Activated effector memory CD4-positive, alpha-beta T cell treated with Interleukin-2 at 50 U/mL for 16 hours (primary cell): ENCODE measurements around the gene MTMR4.
"Not testable (repeated sequence)": the region's sequence is repeated elsewhere in the genome, so short reads cannot be mapped to it uniquely, and the experiment has no call there.

ENCODE experiments used
- DNase-seq: peaks from one replicate; pipeline ENCODE4 v3.0.0-alpha.2; 2020

The MTMR4 gene

DNA sequence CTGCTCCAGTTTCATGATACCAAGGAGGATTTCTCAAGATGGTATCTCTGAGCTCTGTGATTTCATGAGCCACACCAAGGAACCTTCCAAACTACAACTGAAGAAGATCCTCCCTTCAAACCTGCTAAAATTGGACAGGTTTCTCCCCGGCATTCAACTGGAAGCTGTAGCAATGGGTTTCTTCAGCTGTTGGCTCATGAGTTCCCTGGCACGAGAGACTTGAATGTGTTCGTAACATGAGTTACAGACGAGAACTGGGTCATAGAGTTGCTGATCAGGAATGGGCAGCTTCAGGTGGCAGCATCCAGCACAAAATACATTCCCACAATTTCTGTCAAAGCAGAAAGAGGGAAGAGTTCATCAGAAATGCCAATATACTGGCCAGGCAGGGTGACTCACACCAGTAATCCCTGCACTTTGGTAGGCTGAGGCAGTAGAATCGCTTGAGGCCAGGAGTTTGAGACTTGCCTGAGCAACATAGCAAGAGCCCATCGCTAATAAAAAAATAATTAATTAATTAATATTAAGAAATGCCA is 22.9 kb downstream of the MTMR4 start:
- DNase-seq = no peak

DNA sequence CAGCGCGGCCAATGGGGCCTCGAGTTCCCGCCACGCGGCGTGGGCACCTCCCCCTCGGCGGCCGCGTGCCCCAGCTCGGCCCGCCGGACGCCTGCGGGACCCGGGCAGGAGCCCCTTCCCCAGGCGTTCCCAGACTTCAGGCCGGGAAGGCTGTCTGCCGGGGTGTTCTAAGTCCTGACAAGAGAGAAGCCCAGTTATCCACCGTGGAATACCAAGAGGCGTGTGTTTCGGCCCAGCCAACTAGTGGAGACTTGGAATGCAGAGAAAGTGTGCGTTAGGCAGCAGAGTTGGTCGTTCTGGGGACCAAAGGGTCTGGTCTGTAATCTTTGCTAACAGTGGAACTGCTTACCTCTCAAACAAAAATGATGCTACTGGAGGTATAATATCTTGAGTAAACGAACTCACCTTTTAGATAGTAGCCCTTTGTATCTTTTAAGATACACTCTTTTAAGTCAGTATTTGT is 26.0 kb downstream of the MTMR4 start:
- no peak for DNase-seq

DNA sequence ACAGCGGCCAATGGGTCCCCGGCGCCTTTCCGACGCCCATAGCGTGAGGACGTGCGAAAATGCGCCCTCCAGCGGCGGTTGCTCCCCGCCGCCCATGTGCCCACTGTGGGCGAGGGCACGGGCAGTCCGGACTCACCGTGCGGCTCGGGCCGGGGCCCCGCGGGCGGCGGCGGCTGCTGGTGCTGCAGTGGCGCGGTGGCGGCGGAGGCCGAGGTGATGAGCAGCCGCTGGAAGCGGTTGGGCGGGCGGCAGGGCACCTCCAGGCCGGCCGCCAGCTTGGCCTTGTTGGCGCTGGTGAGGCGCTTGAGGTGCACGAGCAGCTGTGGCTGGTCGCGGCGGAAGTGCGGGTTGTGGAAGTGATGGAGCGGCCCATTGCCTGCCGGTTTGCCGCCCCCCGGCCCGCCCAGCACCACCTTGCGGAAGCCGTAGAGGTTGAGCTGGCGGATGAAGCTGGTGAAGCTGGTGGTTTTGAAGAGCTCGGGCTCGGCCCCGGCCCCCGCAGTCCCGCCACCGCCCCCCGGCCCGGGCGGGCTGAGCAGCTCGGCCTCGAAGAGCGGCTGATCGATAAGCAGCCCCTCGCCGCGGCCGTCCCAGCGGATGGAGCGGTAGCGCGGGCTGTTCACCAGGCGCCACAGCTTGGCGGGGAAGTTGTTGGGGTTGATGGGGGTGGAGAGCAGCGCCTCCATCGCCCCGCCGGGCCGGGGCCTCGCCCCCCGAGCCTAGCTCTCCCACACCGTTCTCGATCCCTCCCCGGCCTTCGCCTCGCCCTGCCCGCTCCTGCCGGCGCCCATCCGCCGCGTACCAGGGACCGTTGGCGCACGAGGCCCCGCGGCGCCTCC is 26.6 kb downstream of the MTMR4 start, which contains the start of gene HSF5:
Gene HSF5 (minus strand): TSS at position 820 of the 839 bp plus-strand sequence. CDS start 134 bp downstream, at position 686.
- peak; percentile 68 for DNase-seq

DNA sequence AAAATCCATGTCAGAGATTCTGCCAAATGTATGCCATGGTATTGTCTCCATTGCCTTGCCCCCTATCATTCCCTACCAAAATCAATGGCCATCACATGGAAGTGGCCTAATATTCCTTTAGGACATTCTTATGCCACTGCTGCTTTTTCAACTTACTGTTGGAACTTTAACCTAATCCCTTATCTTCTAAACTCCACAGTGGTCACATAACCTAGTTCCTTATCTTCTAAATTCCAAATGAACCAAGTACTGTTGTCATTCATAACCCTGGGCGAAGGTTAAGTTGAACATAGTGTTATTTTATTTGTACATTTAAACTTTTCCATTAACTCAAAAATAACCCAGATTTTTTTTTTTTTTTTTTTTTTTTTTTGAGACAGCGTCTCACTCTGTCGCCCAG is 29.8 kb downstream of the MTMR4 start:
- DNase-seq = no peak

DNA sequence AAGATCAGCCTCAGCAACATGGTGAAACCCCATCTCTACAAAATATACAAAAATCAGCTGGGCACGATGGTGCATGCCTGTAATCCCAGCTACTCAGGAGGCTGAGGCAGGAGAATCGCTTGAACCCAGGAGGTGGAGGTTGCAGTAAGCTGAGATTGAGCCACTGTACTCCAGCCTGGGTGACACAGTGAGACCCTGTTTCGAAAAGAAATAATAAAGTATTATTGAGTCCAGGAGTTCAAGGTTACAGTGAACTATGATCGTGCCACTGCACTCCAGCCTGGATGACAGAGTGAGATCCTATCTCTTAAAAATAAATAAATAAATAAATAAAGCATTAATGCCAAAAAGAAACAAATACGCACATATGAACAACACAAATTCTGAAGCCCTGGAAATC is 32.6 kb downstream of the MTMR4 start:
- not testable (repeated sequence) for DNase-seq

DNA sequence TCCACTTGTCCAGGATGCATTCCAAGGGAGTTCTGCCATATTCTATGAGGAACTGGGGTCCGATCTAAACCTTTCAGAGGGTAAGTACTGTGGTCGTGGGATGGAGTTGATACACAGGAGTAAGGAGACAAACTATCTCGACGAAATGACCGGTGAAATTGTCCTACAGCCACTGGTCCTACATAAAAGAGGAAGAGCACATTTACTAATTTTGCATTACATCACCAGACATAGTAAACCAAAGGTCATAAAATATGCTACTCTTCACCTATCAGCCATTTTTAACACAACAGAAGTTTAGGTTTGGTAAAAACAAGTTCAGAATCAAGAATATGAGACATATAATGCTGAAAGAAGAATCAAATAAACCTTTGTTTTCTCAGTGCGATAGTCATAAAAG is 34.3 kb downstream of the MTMR4 start:
- no peak for DNase-seq

DNA sequence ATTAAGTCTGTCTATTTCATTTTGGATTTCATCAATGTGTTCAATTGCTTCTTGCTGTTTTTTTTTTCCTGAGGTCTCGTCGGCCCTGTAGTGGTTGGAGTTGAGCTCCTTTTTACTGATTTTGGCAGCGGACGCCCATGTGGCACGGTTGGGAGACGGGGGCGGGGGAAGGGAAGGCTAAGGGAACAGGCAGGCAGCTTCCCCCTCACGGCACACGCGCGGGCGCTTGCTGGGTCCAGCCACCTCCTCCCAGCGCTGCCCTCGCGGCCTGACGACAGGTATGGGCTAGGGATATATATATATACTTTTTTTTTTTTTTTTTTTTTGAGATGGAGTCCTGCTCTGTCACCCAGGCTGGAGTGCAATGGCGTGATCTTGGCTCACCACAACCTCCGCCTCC is 37.6 kb downstream of the MTMR4 start:
- DNase-seq = no peak

DNA sequence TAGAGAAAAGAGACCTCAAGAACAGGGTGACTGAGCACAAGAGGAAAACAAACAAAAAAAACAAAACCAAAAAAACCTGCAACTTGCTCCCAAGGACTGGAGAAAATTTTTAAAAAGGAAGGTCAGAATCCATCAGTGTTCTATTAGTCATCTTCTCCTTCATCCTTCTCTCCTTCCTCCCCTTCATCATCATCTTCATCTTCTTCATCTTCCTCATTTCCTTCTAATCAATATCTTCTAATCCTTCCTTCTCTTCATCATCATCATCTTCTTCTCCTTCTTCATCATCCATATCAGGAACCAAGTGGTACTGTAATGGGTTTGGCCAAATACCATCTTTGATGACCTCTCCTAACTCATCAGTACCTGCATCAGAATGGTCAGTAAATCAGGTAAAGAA is 38.5 kb downstream of the MTMR4 start:
- DNase-seq = no peak

DNA sequence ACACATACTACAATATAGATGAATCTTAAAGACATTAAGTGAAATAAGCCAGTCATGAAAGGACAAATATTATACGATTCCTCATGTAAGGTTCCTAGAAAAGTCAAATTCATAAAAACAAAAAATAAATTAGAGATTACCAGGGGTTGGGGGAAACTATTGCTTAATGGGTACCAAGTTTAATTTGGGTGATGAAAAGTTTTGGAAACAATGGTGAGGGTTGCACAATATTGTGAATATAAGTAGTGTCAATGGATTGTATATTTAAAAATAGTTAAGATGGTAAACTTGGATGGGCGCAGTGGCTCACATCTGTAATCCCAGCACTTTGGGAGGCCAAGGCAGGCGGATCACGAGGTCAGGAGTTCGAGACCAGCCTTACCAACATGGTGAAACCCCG is 44.1 kb downstream of the MTMR4 start:
- no peak for DNase-seq

DNA sequence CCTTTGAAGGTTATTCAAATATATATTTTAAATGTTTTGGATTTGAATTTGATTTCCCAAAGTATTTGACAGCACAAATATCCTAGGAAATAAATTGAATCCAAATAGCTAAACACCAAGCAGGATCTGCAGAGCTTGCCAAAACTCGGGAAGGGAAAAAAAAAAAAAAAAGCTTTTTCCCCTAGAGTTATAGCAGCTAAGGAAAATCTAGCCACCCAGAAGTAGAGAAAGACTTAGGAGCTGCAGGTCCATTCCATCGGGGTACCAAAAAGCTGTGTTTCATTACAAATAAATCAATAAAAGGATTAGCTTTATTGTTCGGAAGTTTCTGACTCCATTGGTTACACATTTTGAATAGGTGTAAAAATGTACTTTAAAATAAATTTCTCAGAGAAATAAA is 45.5 kb downstream of the MTMR4 start:
- DNase-seq = no peak

DNA sequence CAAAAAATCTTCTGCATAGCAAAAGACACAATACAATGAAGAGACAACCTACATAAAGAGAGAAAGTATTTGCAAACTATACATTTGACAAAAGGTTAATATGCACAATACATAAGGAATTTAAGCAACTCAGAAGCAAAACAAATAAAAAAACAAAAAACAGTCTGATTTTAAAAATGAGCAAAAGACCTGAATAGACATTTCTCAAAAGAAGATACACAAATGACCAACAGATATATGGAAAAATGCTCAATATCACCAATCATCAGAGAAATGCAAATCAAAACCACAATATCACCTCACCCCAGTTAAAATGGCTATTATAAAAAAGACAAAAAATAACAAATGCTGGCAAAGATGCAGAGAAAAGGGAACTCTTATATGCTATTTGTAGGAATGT is 58.9 kb downstream of the MTMR4 start:
- DNase-seq = no peak

DNA sequence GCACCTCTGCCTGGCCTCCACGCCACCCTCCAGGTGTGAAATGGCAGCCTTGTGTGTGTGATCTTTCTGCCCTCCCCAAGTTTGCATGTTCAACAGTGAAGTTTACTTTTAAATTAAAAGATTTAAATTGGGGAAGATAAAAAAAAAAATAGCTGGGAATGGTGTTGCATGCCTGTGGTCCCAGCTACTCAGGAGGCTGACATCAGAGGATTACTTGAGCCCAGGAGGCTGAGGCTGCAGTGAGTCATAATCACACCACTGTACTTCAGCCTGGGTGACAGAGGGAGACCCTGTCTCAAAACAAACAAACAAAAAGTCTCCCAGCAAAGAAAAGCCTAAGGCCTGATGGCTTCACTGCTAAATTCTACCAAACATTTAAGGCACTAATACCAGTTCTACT is 61.7 kb downstream of the MTMR4 start:
- no peak for DNase-seq

DNA sequence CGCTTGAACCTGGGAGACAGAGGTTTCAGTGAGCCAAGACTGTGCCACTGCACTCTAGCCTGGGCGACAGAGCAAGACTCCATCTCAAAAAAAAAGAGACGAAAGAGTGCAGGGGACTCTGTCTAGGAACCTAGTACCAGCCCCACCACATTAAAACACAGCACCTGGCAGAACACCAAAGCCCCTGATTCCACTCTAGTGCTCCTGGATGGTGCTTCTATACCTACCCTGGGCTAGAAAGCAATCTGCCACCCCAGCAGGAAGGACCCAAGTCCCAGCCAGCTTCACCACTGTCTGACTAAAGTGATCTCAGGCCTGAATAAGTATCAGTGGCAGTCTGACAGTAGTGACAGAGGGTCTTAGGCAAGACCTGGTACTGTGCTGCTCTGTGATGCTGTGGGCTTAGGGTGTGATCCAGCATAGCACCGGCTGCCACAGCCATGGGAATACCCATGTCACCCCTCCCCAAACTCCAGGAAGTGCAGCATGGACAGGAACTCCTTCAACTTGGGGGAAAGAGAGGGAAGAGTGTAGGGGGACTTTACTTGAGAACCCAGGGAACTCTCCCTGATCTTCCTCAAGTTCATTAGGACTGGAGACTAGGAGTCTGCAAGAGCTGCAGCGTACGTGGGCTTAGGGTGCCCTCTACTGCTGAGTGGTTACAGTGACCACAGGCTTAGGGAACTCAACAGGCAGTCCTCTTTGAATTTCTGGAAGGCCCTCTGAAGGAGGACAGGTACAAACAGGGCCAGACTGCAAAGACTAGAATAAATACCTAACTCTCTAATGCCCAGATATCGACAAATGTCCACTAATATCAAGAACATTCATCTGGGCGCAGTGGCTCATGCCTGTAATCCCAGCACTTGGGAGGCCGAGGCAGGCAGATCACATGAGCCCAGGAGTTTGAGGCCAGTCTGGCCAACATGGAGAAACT is 67.1 kb downstream of the MTMR4 start:
- DNase-seq = peak; percentile 14

DNA sequence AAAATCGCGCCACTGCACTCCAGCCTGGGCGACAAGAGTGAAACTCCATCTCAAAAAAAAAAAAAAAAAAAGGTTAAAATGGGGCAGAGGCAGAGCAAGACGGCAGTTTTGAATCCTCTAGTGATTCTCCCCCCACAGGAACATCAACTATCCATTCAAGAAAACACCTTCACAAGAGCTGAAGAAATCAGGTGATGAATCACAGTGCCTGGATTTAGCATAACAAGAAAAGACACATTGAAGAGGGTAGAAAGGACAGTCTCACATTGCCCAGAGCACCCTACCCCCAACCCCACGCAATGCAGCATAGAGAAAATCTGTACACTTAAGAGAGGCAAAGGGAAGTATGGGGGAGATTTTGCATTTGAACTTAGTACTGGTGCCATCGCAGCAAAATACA is 68.4 kb downstream of the MTMR4 start:
- DNase-seq = no peak
